SK-N-SH treated with all-trans-retinoic acid at 6 μM for 48 hours (cell line): ENCODE results near the gene IFT122.

Experiments used
- ATAC-seq: fragments of 200-7000 bp; cut with Tn5 transposase; 3 replicates; pipeline ENCODE4 v1.9.1; 2020; ENCODE audit warnings: mild to moderate bottlenecking, moderate library complexity
- ARNTL ChIP-seq: fragments of 450-650 bp; formaldehyde crosslinking; IDR thresholded peaks from 2 replicates; pipeline ENCODE4 v1.5.0; 2020; ENCODE audit warnings: low read depth, mild to moderate bottlenecking, moderate library complexity, borderline replicate concordance
- CSDC2 ChIP-seq: fragments of 250-450 bp; sonication (Bioruptor Pico); IDR thresholded peaks from 2 replicates; pipeline ENCODE4 v1.5.0; 2020; ENCODE audit warnings: mild to moderate bottlenecking, moderate library complexity
- ESRRG ChIP-seq: fragments of 250-450 bp; sonication (Bioruptor Pico); IDR thresholded peaks from 2 replicates; pipeline ENCODE4 v1.6.1; 2021; ENCODE audit warnings: mild to moderate bottlenecking
- GLIS3 ChIP-seq: fragments of 250-450 bp; sonication (Bioruptor Pico); IDR thresholded peaks from 2 replicates; pipeline ENCODE4 v1.5.0; 2020; ENCODE audit warnings: mild to moderate bottlenecking, moderate library complexity
- ISL1 ChIP-seq: fragments of 250-450 bp; sonication (Bioruptor Pico); IDR thresholded peaks from 2 replicates; pipeline ENCODE4 v2.1.2; 2022; ENCODE audit warnings: mild to moderate bottlenecking, moderate library complexity
- OSR1 ChIP-seq: fragments of 250-450 bp; sonication (Bioruptor Pico); IDR thresholded peaks from 2 replicates; pipeline ENCODE4 v1.8.0; 2022; ENCODE audit warnings: moderate library complexity, mild to moderate bottlenecking, inconsistent platforms
- POU6F1 ChIP-seq: fragments of 250-450 bp; sonication (Bioruptor Pico); IDR thresholded peaks from 2 replicates; pipeline ENCODE4 v1.8.0; 2021; ENCODE audit warnings: low read depth, mild to moderate bottlenecking, moderate library complexity, borderline replicate concordance
- PPARA ChIP-seq: fragments of 250-450 bp; sonication (Bioruptor Pico); IDR thresholded peaks from 2 replicates; pipeline ENCODE4 v1.5.0; 2020; ENCODE audit warnings: mild to moderate bottlenecking, borderline replicate concordance
- RARB ChIP-seq: fragments of 250-450 bp; sonication (Bioruptor Pico); IDR thresholded peaks from 2 replicates; pipeline ENCODE4 v1.8.0; 2021; ENCODE audit warnings: mild to moderate bottlenecking, moderate library complexity
- SNAI2 ChIP-seq: fragments of 250-450 bp; sonication (Bioruptor Pico); IDR thresholded peaks from 2 replicates; pipeline ENCODE4 v1.5.0; 2020; ENCODE audit warnings: mild to moderate bottlenecking, moderate library complexity
- TCF4 ChIP-seq: fragments of 250-450 bp; sonication (Bioruptor Pico); IDR thresholded peaks from 2 replicates; pipeline ENCODE4 v1.8.0; 2021; ENCODE audit warnings: mild to moderate bottlenecking, moderate library complexity, borderline replicate concordance
- TOX ChIP-seq: fragments of 250-450 bp; sonication (Bioruptor Pico); IDR thresholded peaks from 2 replicates; pipeline ENCODE4 v1.8.0; 2021; ENCODE audit warnings: mild to moderate bottlenecking, moderate library complexity, borderline replicate concordance
- TSHZ2 ChIP-seq: fragments of 250-450 bp; sonication (Bioruptor Pico); IDR thresholded peaks from 2 replicates; pipeline ENCODE4 v1.5.0; 2020; ENCODE audit warnings: mild to moderate bottlenecking, moderate library complexity
- ZC3H10 ChIP-seq: fragments of 250-450 bp; sonication (Bioruptor Pico); IDR thresholded peaks from 2 replicates; pipeline ENCODE4 v1.5.1; 2021; ENCODE audit warnings: mild to moderate bottlenecking, moderate library complexity
- ZFP3 ChIP-seq: fragments of 250-450 bp; sonication (Bioruptor Pico); IDR thresholded peaks from 2 replicates; pipeline ENCODE4 v1.5.0; 2020; ENCODE audit warnings: mild to moderate bottlenecking, moderate library complexity
- ZFP30 ChIP-seq: fragments of 450-650 bp; formaldehyde crosslinking; IDR thresholded peaks from 2 replicates; pipeline ENCODE4 v1.5.0; 2022; ENCODE audit warnings: mild to moderate bottlenecking, moderate library complexity
- ZNF70 ChIP-seq: fragments of 450-650 bp; formaldehyde crosslinking; IDR thresholded peaks from 2 replicates; pipeline ENCODE4 v1.5.0; 2020; ENCODE audit warnings: mild to moderate bottlenecking, moderate library complexity
- ZNF8 ChIP-seq: fragments of 450-650 bp; formaldehyde crosslinking; IDR thresholded peaks from 2 replicates; pipeline ENCODE4 v1.5.0; 2020; ENCODE audit warnings: mild to moderate bottlenecking, moderate library complexity
- TF ChIP-seq, protein P1 (sequence below): fragments of 250-450 bp; sonication (Bioruptor Pico); IDR thresholded peaks from 2 replicates; pipeline ENCODE4 v1.5.1; 2020; ENCODE audit warnings: low read depth, mild to moderate bottlenecking, moderate library complexity
- TF ChIP-seq, protein P2 (sequence below): fragments of 250-450 bp; sonication (Bioruptor Pico); IDR thresholded peaks from 2 replicates; pipeline ENCODE4 v1.5.1; 2021; ENCODE audit warnings: mild to moderate bottlenecking, moderate library complexity
- TF ChIP-seq, protein P3 (sequence below): fragments of 250-450 bp; sonication (Bioruptor Pico); IDR thresholded peaks from 2 replicates; pipeline ENCODE4 v1.8.0; 2020; ENCODE audit warnings: mild to moderate bottlenecking, moderate library complexity, borderline replicate concordance

The IFT122 gene

DNA sequence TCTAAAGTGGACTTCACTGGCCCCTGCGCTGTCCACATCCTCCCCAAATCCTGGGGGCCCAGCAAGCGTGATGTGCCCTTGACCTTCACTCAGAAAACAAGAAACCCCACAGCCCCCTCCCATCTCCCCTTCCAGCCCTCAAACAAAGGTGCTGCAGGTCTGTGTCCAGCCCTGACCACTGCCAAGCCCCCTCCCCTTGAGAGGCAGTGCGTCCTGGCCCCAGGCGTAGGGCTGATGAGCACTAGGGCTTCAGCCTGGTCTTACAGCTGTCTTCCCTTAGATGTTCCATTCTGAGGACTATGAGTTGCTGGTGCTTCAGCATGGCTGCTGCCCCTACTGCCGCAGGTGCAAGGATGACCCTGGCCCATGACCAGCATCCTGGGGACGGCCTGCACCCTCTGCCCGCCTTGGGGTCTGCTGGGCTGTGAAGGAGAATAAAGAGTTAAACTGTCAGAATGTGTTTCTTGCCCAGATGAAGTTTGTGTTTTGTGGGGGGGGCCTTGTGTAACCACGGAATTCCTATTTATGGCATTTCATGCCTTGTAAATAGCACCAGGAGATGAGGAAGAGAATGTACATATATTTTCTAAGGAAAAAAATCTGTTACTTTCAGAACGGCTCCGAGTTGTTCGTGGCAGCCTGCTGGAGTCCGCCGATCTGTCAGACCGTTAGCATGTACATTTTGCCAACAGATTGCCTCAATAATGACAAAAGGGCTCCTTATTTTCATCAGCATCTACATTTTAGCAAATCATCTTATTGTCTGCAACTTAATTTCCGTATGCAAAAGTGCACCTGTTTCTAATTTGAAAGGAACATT is 80.1 kb downstream of the IFT122 start:
- TF ChIP-seq CSDC2 (CRISPR knock-in tag) (no peak), ZNF70 (CRISPR knock-in tag) (no peak), ZC3H10 (CRISPR knock-in tag) (no peak), ZNF8 (CRISPR knock-in tag) (no peak), RARB (no peak), TOX (CRISPR knock-in tag) (no peak), OSR1 (CRISPR knock-in tag) (no peak), ZFP3 (no peak), ISL1 (CRISPR knock-in tag) (no peak), ESRRG (CRISPR knock-in tag) (no peak)
- TF ChIP-seq, protein P1, sequence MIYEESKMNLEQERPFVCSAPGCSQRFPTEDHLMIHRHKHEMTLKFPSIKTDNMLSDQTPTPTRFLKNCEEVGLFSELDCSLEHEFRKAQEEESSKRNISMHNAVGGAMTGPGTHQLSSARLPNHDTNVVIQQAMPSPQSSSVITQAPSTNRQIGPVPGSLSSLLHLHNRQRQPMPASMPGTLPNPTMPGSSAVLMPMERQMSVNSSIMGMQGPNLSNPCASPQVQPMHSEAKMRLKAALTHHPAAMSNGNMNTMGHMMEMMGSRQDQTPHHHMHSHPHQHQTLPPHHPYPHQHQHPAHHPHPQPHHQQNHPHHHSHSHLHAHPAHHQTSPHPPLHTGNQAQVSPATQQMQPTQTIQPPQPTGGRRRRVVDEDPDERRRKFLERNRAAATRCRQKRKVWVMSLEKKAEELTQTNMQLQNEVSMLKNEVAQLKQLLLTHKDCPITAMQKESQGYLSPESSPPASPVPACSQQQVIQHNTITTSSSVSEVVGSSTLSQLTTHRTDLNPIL: no peak

DNA sequence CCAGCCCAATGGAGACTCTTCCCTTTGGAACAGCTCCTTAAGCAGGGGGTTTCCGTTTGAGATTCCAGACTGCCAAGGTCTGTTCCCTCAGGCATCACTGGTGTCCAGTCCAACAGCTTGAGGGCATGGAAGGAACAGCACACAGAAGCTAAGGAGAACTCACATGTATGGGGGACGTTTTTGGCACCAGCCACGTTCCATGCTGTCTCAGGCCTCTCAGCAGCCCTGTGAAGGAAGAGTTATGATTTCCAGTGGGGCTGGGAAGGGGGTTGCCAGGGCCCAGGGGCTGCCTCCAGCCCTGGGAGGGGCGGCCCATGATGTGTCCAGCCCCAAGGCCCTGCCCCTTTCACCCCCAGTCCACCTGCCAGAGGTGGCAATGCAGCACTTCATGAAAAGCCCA is 80.9 kb downstream of the IFT122 start:
- no peak for ATAC-seq
- TF ChIP-seq, protein P1: no peak
- TF ChIP-seq TOX (CRISPR knock-in tag) (no peak), ISL1 (CRISPR knock-in tag) (no peak), PPARA (CRISPR knock-in tag) (no peak)

More for the DNA sequence above, 80.1 kb downstream of the IFT122 start:
- no peak for ATAC-seq

DNA sequence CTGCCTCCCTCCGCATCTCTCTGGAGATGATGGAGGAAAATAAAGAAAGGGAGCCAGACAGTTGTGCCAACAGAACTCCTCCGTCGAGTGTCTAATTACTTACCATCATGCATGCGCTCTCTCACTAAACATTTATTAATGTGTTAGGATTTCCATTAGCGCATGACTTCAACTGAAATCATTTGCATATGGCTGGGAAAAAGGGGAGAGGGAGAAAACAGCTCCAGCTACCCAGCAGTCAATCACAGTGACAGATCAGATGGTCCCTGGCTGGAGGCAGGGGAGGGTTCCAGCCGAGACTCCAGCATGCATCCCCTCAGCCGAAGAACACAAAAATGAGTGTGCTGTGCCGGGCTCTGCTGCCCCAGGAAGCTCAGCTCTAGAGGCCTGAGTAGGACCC is 81.6 kb downstream of the IFT122 start:
- no peak for ATAC-seq

More for the DNA sequence above, 81.6 kb downstream of the IFT122 start:
- TF ChIP-seq, protein P1: no peak
- TF ChIP-seq SNAI2 (CRISPR knock-in tag) (no peak), CSDC2 (CRISPR knock-in tag) (no peak), TCF4 (no peak), ARNTL (CRISPR knock-in tag) (no peak), ZFP3 (no peak), ZNF8 (CRISPR knock-in tag) (no peak), POU6F1 (CRISPR knock-in tag) (no peak), OSR1 (CRISPR knock-in tag) (no peak), RARB (no peak), ISL1 (CRISPR knock-in tag) (no peak), ZFP30 (CRISPR knock-in tag) (no peak), GLIS3 (CRISPR knock-in tag) (no peak), ESRRG (CRISPR knock-in tag) (no peak), TSHZ2 (CRISPR knock-in tag) (no peak), ZC3H10 (CRISPR knock-in tag) (no peak), TOX (CRISPR knock-in tag) (no peak)
- TF ChIP-seq, protein P2, sequence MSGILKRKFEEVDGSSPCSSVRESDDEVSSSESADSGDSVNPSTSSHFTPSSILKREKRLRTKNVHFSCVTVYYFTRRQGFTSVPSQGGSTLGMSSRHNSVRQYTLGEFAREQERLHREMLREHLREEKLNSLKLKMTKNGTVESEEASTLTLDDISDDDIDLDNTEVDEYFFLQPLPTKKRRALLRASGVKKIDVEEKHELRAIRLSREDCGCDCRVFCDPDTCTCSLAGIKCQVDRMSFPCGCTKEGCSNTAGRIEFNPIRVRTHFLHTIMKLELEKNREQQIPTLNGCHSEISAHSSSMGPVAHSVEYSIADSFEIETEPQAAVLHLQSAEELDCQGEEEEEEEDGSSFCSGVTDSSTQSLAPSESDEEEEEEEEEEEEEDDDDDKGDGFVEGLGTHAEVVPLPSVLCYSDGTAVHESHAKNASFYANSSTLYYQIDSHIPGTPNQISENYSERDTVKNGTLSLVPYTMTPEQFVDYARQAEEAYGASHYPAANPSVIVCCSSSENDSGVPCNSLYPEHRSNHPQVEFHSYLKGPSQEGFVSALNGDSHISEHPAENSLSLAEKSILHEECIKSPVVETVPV (CRISPR knock-in tag): no peak
- TF ChIP-seq, protein P3, sequence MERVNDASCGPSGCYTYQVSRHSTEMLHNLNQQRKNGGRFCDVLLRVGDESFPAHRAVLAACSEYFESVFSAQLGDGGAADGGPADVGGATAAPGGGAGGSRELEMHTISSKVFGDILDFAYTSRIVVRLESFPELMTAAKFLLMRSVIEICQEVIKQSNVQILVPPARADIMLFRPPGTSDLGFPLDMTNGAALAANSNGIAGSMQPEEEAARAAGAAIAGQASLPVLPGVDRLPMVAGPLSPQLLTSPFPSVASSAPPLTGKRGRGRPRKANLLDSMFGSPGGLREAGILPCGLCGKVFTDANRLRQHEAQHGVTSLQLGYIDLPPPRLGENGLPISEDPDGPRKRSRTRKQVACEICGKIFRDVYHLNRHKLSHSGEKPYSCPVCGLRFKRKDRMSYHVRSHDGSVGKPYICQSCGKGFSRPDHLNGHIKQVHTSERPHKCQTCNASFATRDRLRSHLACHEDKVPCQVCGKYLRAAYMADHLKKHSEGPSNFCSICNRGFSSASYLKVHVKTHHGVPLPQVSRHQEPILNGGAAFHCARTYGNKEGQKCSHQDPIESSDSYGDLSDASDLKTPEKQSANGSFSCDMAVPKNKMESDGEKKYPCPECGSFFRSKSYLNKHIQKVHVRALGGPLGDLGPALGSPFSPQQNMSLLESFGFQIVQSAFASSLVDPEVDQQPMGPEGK: no peak
